GM12878 (cell line): ENCODE data around the gene HS3ST2. TPM values are rescaled to one million over a fixed set of nuclear protein-coding genes. Genes with fewer than 3 reads are reported as not detected.

ENCODE experiments used
- ATAC-seq: fragments of 200-7000 bp; cut with Tn5 transposase; 3 replicates; pipeline ENCODE4 v1.9.1; 2020; ENCODE audit warnings: mild to moderate bottlenecking, moderate library complexity
- BruUV-seq: library from RNA; stranded (reverse); fragments of 400-500 nt; replicated peaks from 2 replicates; lab custom pipeline; 2021; lab: Mats Ljungman, UMichigan
- CTCF ChIA-PET: fragments of 300-600 bp; sonication (Branson Sonifier 250); formaldehyde crosslinking; extraction: SDS; loops from one replicate; lab custom pipeline; 2021; ENCODE audit warnings: inconsistent platforms; lab: Yijun Ruan, JAX
- POLR2A ChIA-PET: fragments of 350-600 bp; formaldehyde crosslinking; extraction: SDS; loops from one replicate; lab custom pipeline; 2021; ENCODE audit warnings: inconsistent platforms; lab: Charles Lee
- RAD21 ChIA-PET: fragments of 300-600 bp; sonication (Branson Sonifier 250); formaldehyde crosslinking; loops from one replicate; lab custom pipeline; 2023; ENCODE audit warnings: antibody characterized with exemption; ENCODE audit not compliant: unreplicated experiment; lab: Charles Lee
- SMC1A ChIA-PET: fragments of 300-600 bp; sonication (Branson Sonifier 250); formaldehyde crosslinking; loops from one replicate; lab custom pipeline; 2023; ENCODE audit not compliant: unreplicated experiment, uncharacterized antibody; lab: Charles Lee
- DNase-seq: peaks from one replicate; pipeline ENCODE4 v3.0.0-alpha.2; 2011; ENCODE audit warnings: low read depth, low spot score
- FAIRE-seq: peaks from 3 replicates; lab custom pipeline; 2011; peaks lifted over from hg19 to GRCh38; lab: Jason Lieb, UNC
- H2AFZ ChIP-seq: 2 replicates; pipeline ENCODE4 v1.6.0; 2011; ENCODE audit warnings: low read depth, low read length, control low read depth; ENCODE audit not compliant: control insufficient read depth
- H3K27ac ChIP-seq: 2 replicates; pipeline ENCODE4 v1.5.1; 2011; ENCODE audit warnings: control low read depth; ENCODE audit not compliant: control insufficient read depth, insufficient read depth
- H3K27me3 ChIP-seq, 2 experiments: replicated peaks in 1 of 2; 2 replicates each; pipeline versions ENCODE4 v1.6.0 to v1.6.1; 2011; ENCODE audit warnings: low read length in 1 of 2; ENCODE audit not compliant: control insufficient read depth in 2 of 2, insufficient read depth in 2 of 2
- H3K36me3 ChIP-seq, 2 experiments: 2 replicates each; pipeline ENCODE4 v1.5.1; 2011; ENCODE audit warnings: low read length in 1 of 2; ENCODE audit not compliant: control insufficient read depth in 2 of 2, insufficient read depth in 2 of 2
- H3K4me1 ChIP-seq: 2 replicates; pipeline ENCODE4 v1.6.1; 2011; ENCODE audit warnings: mild to moderate bottlenecking, low read length, moderate library complexity, mixed read lengths; ENCODE audit not compliant: control insufficient read depth, insufficient read depth
- H3K4me2 ChIP-seq: 2 replicates; pipeline ENCODE4 v1.6.0; 2011; ENCODE audit warnings: control low read depth; ENCODE audit not compliant: control insufficient read depth, insufficient read depth
- H3K4me3 ChIP-seq: fragments of 200-600 bp; sonication (generic); 2 replicates; pipeline ENCODE4 v1.5.1; 2016
- H3K79me2 ChIP-seq: 2 replicates; pipeline ENCODE4 v1.6.0; 2011; ENCODE audit warnings: low read length; ENCODE audit not compliant: control insufficient read depth, insufficient read depth
- H3K9ac ChIP-seq: 2 replicates; pipeline ENCODE4 v1.8.0; 2011; ENCODE audit warnings: low read length, control low read depth, mixed read lengths; ENCODE audit not compliant: control insufficient read depth, insufficient read depth
- H3K9me3 ChIP-seq: replicated peaks from 3 replicates; pipeline ENCODE4 v1.5.1; 2011; ENCODE audit warnings: mild to moderate bottlenecking, low read length; ENCODE audit not compliant: control insufficient read depth, insufficient read depth
- H4K20me1 ChIP-seq: 2 replicates; pipeline ENCODE4 v1.6.0; 2011; ENCODE audit not compliant: control insufficient read depth, insufficient read depth
- CREM ChIP-seq: IDR thresholded peaks from 2 replicates; pipeline ENCODE4 v1.6.1; 2014; ENCODE audit warnings: antibody characterized with exemption, low read depth
- E4F1 ChIP-seq: fragments of 450-650 bp; IDR thresholded peaks from 2 replicates; pipeline ENCODE4 v1.6.1; 2018; ENCODE audit warnings: borderline replicate concordance, mild to moderate bottlenecking; ENCODE audit not compliant: partially characterized antibody
- HDGF ChIP-seq: fragments of 450-650 bp; IDR thresholded peaks from 2 replicates; pipeline ENCODE4 v1.6.1; 2016; ENCODE audit warnings: antibody characterized with exemption
- KAT2A ChIP-seq: conservative IDR thresholded peaks from 2 replicates; pipeline ENCODE4 v1.6.1; 2011; ENCODE audit warnings: low read depth, low read length; ENCODE audit not compliant: control insufficient read depth
- MYB ChIP-seq: fragments of 150-350 bp; IDR thresholded peaks from 2 replicates; pipeline ENCODE4 v1.6.1; 2014; ENCODE audit warnings: mild to moderate bottlenecking, low read depth, low read length, borderline replicate concordance
- NR2C1 ChIP-seq: fragments of 450-650 bp; IDR thresholded peaks from 2 replicates; pipeline ENCODE4 v1.6.1; 2017; ENCODE audit warnings: antibody characterized with exemption, mild to moderate bottlenecking, moderate library complexity
- PBX3 ChIP-seq: IDR thresholded peaks from 2 replicates; pipeline ENCODE4 v1.6.1; 2011; ENCODE audit warnings: mild to moderate bottlenecking, low read depth, low read length, moderate library complexity; ENCODE audit not compliant: insufficient replicate concordance
- SIX5 ChIP-seq: IDR thresholded peaks from 2 replicates; pipeline ENCODE4 v1.6.1; 2011; ENCODE audit warnings: mild to moderate bottlenecking, low read depth, low read length, moderate library complexity; ENCODE audit not compliant: severe bottlenecking
- SMAD1 ChIP-seq: fragments of 450-650 bp; IDR thresholded peaks from 2 replicates; pipeline ENCODE4 v1.6.1; 2018; ENCODE audit warnings: mild to moderate bottlenecking, low read depth; ENCODE audit not compliant: partially characterized antibody
- TBL1XR1 ChIP-seq: IDR thresholded peaks from 2 replicates; pipeline ENCODE4 v1.6.1; 2012; ENCODE audit warnings: low read depth, low read length, improper control_type of control experiment
- YY1 ChIP-seq: IDR thresholded peaks from 2 replicates; pipeline ENCODE4 v1.6.1; 2011; ENCODE audit warnings: low read depth, mild to moderate bottlenecking, low read length
- ZBTB11 ChIP-seq: fragments of 450-650 bp; formaldehyde crosslinking; IDR thresholded peaks from 2 replicates; pipeline ENCODE4 v1.5.0; 2022; ENCODE audit warnings: mild to moderate bottlenecking, missing genetic modification characterization
- ZZZ3 ChIP-seq: IDR thresholded peaks from 2 replicates; pipeline ENCODE4 v1.6.1; 2011; ENCODE audit warnings: low read depth; ENCODE audit not compliant: control insufficient read depth, insufficient read length
- WGBS: methylation state at CpG from one replicate; pipeline ENCODE4 v1.1.6; 2016; ENCODE audit warnings: low lambda C conversion rate; ENCODE audit not compliant: insufficient replicate concordance, insufficient coverage; ENCODE audit errors: missing lambda C conversion rate; 5-methylcytosine and 5-hydroxymethylcytosine counted together
- in situ Hi-C: fragments of 300-500 bp; cut with MboI; formaldehyde crosslinking; loops from 9 replicates; pipeline ENCODE4 v1.14.3; 2018; ENCODE audit warnings: mixed read lengths
- intact Hi-C: fragments of 100-400 bp; cut with micrococcal nuclease; formaldehyde crosslinking; loops from one replicate; pipeline ENCODE4 v1.14.2; 2022; ENCODE audit not compliant: unreplicated experiment
- polyA plus RNA-seq, 11 experiments: library from polyadenylated mRNA; depleted of rRNA in 4 of 11; unstranded in 6 of 11; stranded (reverse) in 5 of 11; fragments of >200 nt; fragmentation: Nextera tagmentation in 4 of 11; fragmentation: Illumina TruSeq in 1 of 11; extraction: Ambion mirVana in 4 of 11; extraction: Trizol in 1 of 11; gene quantifications; 1 replicate in 1 of 11; 2 replicates in 10 of 11; pipeline versions ENCODE4 v1.2.1 to v1.2.3, GENCODE V29; 2011 to 2016; ENCODE audit warnings: inconsistent platforms in 2 of 11, missing spikeins in 2 of 11, low read depth in 1 of 11
- total RNA-seq, 4 experiments: library from RNA; depleted of rRNA in 3 of 4; stranded (reverse); fragments of >200 nt in 3 of 4; fragmentation: Illumina TruSeq in 1 of 4; extraction: Trizol in 1 of 4; gene quantifications; 2 replicates each; pipeline versions ENCODE4 v1.2.1 to v1.2.3, GENCODE V29; 2013 to 2021

HS3ST2 gene
- total and polyA plus RNA-seq, 10 of the 15 experiments (the other 5 are each of a cell fraction or from before 2014, with no cell fraction given): not detected

- TF ChIP-seq SIX5: no peak
- TF ChIP-seq NR2C1: no peak
- no peak for TF ChIP-seq PBX3
- TF ChIP-seq ZZZ3: no peak
- no peak for TF ChIP-seq SMAD1
- TF ChIP-seq ZBTB11: no peak
- TF ChIP-seq MYB: no peak
- TF ChIP-seq HDGF: no peak
- TF ChIP-seq KAT2A: no peak
- no peak for TF ChIP-seq YY1
- no peak for TF ChIP-seq TBL1XR1
- no peak for TF ChIP-seq CREM
- no peak for TF ChIP-seq E4F1
- Histone ChIP-seq H3K27me3 (no peaks in the 10 kb centered on the region), H3K9me3 (no peaks in the 10 kb centered on the region; the same call in 2 of the 3 replicates), H3K36me3 (no peaks in the 10 kb centered on the region), H2AFZ (no peak overlapping the region), H3K27ac (no peak overlapping the region), H3K9ac (no peak overlapping the region), H3K4me3 (no peak overlapping the region), H4K20me1 (no peaks in the 10 kb centered on the region), H3K4me1 (no peaks in the 10 kb centered on the region), H3K79me2 (no peaks in the 10 kb centered on the region), H3K4me2 (no peak overlapping the region)
- no peak for FAIRE-seq
- no TSS peak for BruUV-seq
- POLR2A ChIA-PET: no interaction called here
- 0% methylated on average over 4 of the region's 4 CpGs for WGBS
- intact Hi-C loops (no loop called here), in situ Hi-C loops (no loop called here)
- RAD21 ChIA-PET: no interaction called here
- CTCF ChIA-PET: no interaction called here
- no peak for DNase-seq
- ATAC-seq: no peak
- SMC1A ChIA-PET: no interaction called here
These were observed 31.6 kb upstream of the HS3ST2 start for GRCh38 chr16:22782314-22782713.
